Fibroblast of lung (primary cell): Measurements from ENCODE around the gene ABLIM2. TPM values are rescaled to one million over a fixed set of nuclear protein-coding genes. Genes with fewer than 3 reads are reported as not detected.

Experiments
- DNase-seq, 2 donors: peaks; one replicate each; pipeline versions ENCODE4 v3.0.0 to v3.0.0-alpha.2; 2010; ENCODE audit warnings: low read depth in 2 of 2
- H2AFZ ChIP-seq: 2 replicates; pipeline ENCODE4 v1.5.1; 2012; ENCODE audit warnings: low read length, control low read depth, inconsistent platforms
- H3K27ac ChIP-seq: 2 replicates; pipeline ENCODE4 v1.5.1; 2011; ENCODE audit warnings: low read length, control low read depth; ENCODE audit not compliant: insufficient read depth
- H3K27me3 ChIP-seq: 2 replicates; pipeline ENCODE4 v1.5.1; 2011; ENCODE audit warnings: mild to moderate bottlenecking, low read length; ENCODE audit not compliant: control insufficient read depth, insufficient read depth
- H3K36me3 ChIP-seq: 2 replicates; pipeline ENCODE4 v1.5.1; 2011; ENCODE audit warnings: low read length; ENCODE audit not compliant: control insufficient read depth, insufficient read depth
- H3K4me1 ChIP-seq: 2 replicates; pipeline ENCODE4 v1.5.1; 2011; ENCODE audit warnings: low read length; ENCODE audit not compliant: control insufficient read depth, insufficient read depth; ENCODE audit errors: extremely low read depth
- H3K4me2 ChIP-seq: 2 replicates; pipeline ENCODE4 v1.5.1; 2011; ENCODE audit warnings: low read length, control low read depth; ENCODE audit not compliant: insufficient read depth; ENCODE audit errors: extremely low read depth
- H3K4me3 ChIP-seq, 4 experiments: fragments of 200-600 bp in 1 of 4; sonication (generic) in 1 of 4; replicated peaks in 1 of 4; 2 replicates each; pipeline ENCODE4 v1.5.1; 2011 to 2016; ENCODE audit warnings: low read length in 4 of 4, low read depth in 3 of 4, mild to moderate bottlenecking in 3 of 4, control low read depth in 2 of 4, inconsistent platforms in 1 of 4, mixed read lengths in 1 of 4; ENCODE audit not compliant: insufficient read depth in 1 of 4; ENCODE audit errors: control extremely low read depth in 1 of 4
- H3K79me2 ChIP-seq: 2 replicates; pipeline ENCODE4 v1.5.1; 2012; ENCODE audit warnings: mild to moderate bottlenecking, low read length, inconsistent platforms; ENCODE audit not compliant: control insufficient read depth, insufficient read depth
- H3K9ac ChIP-seq: 2 replicates; pipeline ENCODE4 v1.5.1; 2011; ENCODE audit warnings: mild to moderate bottlenecking, low read length, control low read depth; ENCODE audit not compliant: insufficient read depth
- H3K9me3 ChIP-seq: 2 replicates; pipeline ENCODE4 v1.5.1; 2012; ENCODE audit warnings: low read depth, low read length; ENCODE audit not compliant: control insufficient read depth, insufficient read depth
- H4K20me1 ChIP-seq: 2 replicates; pipeline ENCODE4 v1.5.1; 2011; ENCODE audit warnings: low read length; ENCODE audit not compliant: control insufficient read depth, insufficient read depth; ENCODE audit errors: extremely low read depth
- CTCF ChIP-seq, 2 donors: IDR thresholded peaks in 1 of 2; conservative IDR thresholded peaks in 1 of 2; 1 replicate in 1 of 2; 2 replicates in 1 of 2; pipeline ENCODE4 v1.5.1; 2011 to 2012; ENCODE audit warnings: low read length in 2 of 2, control low read depth in 1 of 2, inconsistent platforms in 1 of 2, low read depth in 1 of 2, mild to moderate bottlenecking in 1 of 2
- EZH2 ChIP-seq: IDR thresholded peaks from 2 replicates; pipeline ENCODE4 v1.5.1; 2012; ENCODE audit warnings: low read length, control low read depth, mild to moderate bottlenecking; ENCODE audit errors: missing control alignments
- polyA plus RNA-seq, 2 donors: library from polyadenylated mRNA; depleted of rRNA in 1 of 2; stranded (reverse) in 1 of 2; unstranded in 1 of 2; fragments of >200 nt; gene quantifications; 2 replicates each; pipeline ENCODE4 v1.2.1, GENCODE V29; 2011 to 2012; ENCODE audit warnings: missing spikeins in 1 of 2
- total RNA-seq: library from RNA; depleted of rRNA; stranded (reverse); fragments of >200 nt; gene quantifications from 2 replicates; pipeline ENCODE4 v1.2.1, GENCODE V29; 2014

ABLIM2 gene
- total and polyA plus RNA-seq, 2 donors (not counting 1 experiment from before 2014, with no cell fraction given), result 0.66 to 2.6 TPM

- no peak overlapping the region for H3K4me2 ChIP-seq
- H3K4me3 ChIP-seq, result no peak overlapping the region
- H3K9ac ChIP-seq, result no peak overlapping the region
- no peak for DNase-seq
- H3K79me2 ChIP-seq, result no peaks in the 10 kb centered on the region
- H3K36me3 ChIP-seq, result no peaks in the 10 kb centered on the region
- H2AFZ ChIP-seq, result no peak overlapping the region
- H3K27ac ChIP-seq, result no peak overlapping the region
- H3K4me1 ChIP-seq, result no peaks in the 10 kb centered on the region
- H3K27me3 ChIP-seq, result peaks cover 2% of the 10 kb centered on the region
- no peak for TF ChIP-seq EZH2
- no peak for TF ChIP-seq CTCF (conservative IDR thresholded peaks at IDR 0.05 in 1 of 2, IDR thresholded peaks at IDR 0.05 in 1 of 2; ENCODE audit: low read depth in 1 of 2, low read length in 2 of 2)
- no peaks in the 10 kb centered on the region for H4K20me1 ChIP-seq
- no peaks in the 10 kb centered on the region for H3K9me3 ChIP-seq
These were observed 64.9 kb downstream of the ABLIM2 start for GRCh38 chr4:8093587-8094274.

- Histone ChIP-seq H4K20me1 (no peaks in the 10 kb centered on the region), H3K27ac (no peak overlapping the region), H3K36me3 (no peaks in the 10 kb centered on the region), H3K4me1 (no peaks in the 10 kb centered on the region), H3K27me3 (peaks cover 2% of the 10 kb centered on the region), H3K4me3 (no peak overlapping the region), H3K9ac (no peak overlapping the region), H2AFZ (no peak overlapping the region), H3K4me2 (no peak overlapping the region), H3K79me2 (no peaks in the 10 kb centered on the region), H3K9me3 (no peaks in the 10 kb centered on the region)
- TF ChIP-seq EZH2 (no peak), CTCF (conservative IDR thresholded peaks at IDR 0.05 in 1 of 2, IDR thresholded peaks at IDR 0.05 in 1 of 2; ENCODE audit: low read depth in 1 of 2, low read length in 2 of 2) (no peak)
- no peak for DNase-seq
These were observed 66.3 kb downstream of the ABLIM2 start for GRCh38 chr4:8092282-8092681.

GRCh38 chr4:8090744-8091301, 67.8 kb downstream of the ABLIM2 start:
- H3K27me3 ChIP-seq, result no peaks in the 10 kb centered on the region
- H3K4me1 ChIP-seq, result no peaks in the 10 kb centered on the region
- no peaks in the 10 kb centered on the region for H4K20me1 ChIP-seq
- no peaks in the 10 kb centered on the region for H3K36me3 ChIP-seq
- no peak overlapping the region for H2AFZ ChIP-seq
- H3K9ac ChIP-seq, result no peak overlapping the region
- no peaks in the 10 kb centered on the region for H3K79me2 ChIP-seq
- no peak overlapping the region for H3K4me3 ChIP-seq
- no peak for DNase-seq
- no peak for TF ChIP-seq EZH2
- no peak for TF ChIP-seq CTCF (conservative IDR thresholded peaks at IDR 0.05 in 1 of 2, IDR thresholded peaks at IDR 0.05 in 1 of 2; ENCODE audit: low read depth in 1 of 2, low read length in 2 of 2)
- H3K27ac ChIP-seq, result no peak overlapping the region
- no peak overlapping the region for H3K4me2 ChIP-seq
- H3K9me3 ChIP-seq, result no peaks in the 10 kb centered on the region
